Panc1 (cell line): ENCODE results near the gene SETD7. TPM values are rescaled to one million over a fixed set of nuclear protein-coding genes. Genes with fewer than 3 reads are reported as not detected.

Source experiments
- ATAC-seq: fragments of 200-7000 bp; cut with Tn5 transposase; 2 replicates; pipeline ENCODE4 v1.9.1; 2020; ENCODE audit warnings: mild to moderate bottlenecking, moderate library complexity
- Bru-seq: library from RNA; stranded (reverse); fragments of 400-500 nt; gene quantifications from one replicate; lab custom pipeline; 2021; lab: Mats Ljungman, UMichigan
- BruChase-seq, 2 experiments: library from RNA; stranded (reverse); fragments of 400-500 nt; gene quantifications; one replicate each; lab custom pipeline; 2021; lab: Mats Ljungman, UMichigan
- BruUV-seq: library from RNA; stranded (reverse); fragments of 400-500 nt; replicated peaks from 2 replicates; lab custom pipeline; 2021; lab: Mats Ljungman, UMichigan
- CTCF ChIA-PET: fragments of 300-600 bp; sonication (Branson Sonifier 250); formaldehyde crosslinking; loops from one replicate; lab custom pipeline; 2022; ENCODE audit warnings: antibody characterized with exemption; lab: Charles Lee
- POLR2A ChIA-PET: fragments of 300-600 bp; sonication (Branson Sonifier 250); formaldehyde crosslinking; loops from one replicate; lab custom pipeline; 2022; ENCODE audit warnings: antibody characterized with exemption; lab: Charles Lee
- DNase-seq: peaks from one replicate; pipeline ENCODE4 v3.0.0-alpha.2; 2010; ENCODE audit warnings: low read depth, low spot score
- H3K27ac ChIP-seq: 2 replicates; pipeline ENCODE4 v1.5.1; 2011; ENCODE audit warnings: mild to moderate bottlenecking, low read length, inconsistent platforms
- H3K27me3 ChIP-seq: fragments of 200-500 bp; sonication (Bioruptor generic); 2 replicates; pipeline ENCODE4 v1.6.0; 2014; ENCODE audit warnings: low read length, inconsistent platforms; ENCODE audit not compliant: control insufficient read depth, insufficient read depth
- H3K36me3 ChIP-seq: fragments of 200-500 bp; sonication (Bioruptor generic); 2 replicates; pipeline ENCODE4 v1.5.1; 2014; ENCODE audit warnings: inconsistent platforms, mild to moderate bottlenecking, low read length, moderate library complexity; ENCODE audit not compliant: control insufficient read depth, insufficient read depth
- H3K4me1 ChIP-seq: 2 replicates; pipeline ENCODE4 v1.5.1; 2011; ENCODE audit warnings: inconsistent platforms, mild to moderate bottlenecking, low read length, moderate library complexity; ENCODE audit not compliant: control insufficient read depth, insufficient read depth
- H3K4me3 ChIP-seq, 2 experiments: 2 replicates each; pipeline ENCODE4 v1.5.1; 2011 to 2012; ENCODE audit warnings: low read depth in 2 of 2, low read length in 2 of 2, mild to moderate bottlenecking in 2 of 2, inconsistent platforms in 1 of 2, moderate library complexity in 1 of 2
- H3K9me3 ChIP-seq: fragments of 200-500 bp; sonication (Bioruptor generic); 2 replicates; pipeline ENCODE4 v1.5.1; 2014; ENCODE audit warnings: low read depth, mild to moderate bottlenecking, inconsistent platforms, low read length, moderate library complexity; ENCODE audit not compliant: control insufficient read depth, insufficient read depth
- CTCF ChIP-seq: fragments of 450-650 bp; IDR thresholded peaks from 2 replicates; pipeline ENCODE4 v1.5.1; 2017; ENCODE audit warnings: mild to moderate bottlenecking
- POLR2AphosphoS5 ChIP-seq: IDR thresholded peaks from 2 replicates; pipeline ENCODE4 v1.6.1; 2012; ENCODE audit warnings: mild to moderate bottlenecking, low read depth, low read length, moderate library complexity
- REST ChIP-seq, 2 experiments: IDR thresholded peaks; 2 replicates each; pipeline ENCODE4 v1.6.1; 2011 to 2012; ENCODE audit warnings: low read depth in 2 of 2, control low read depth in 1 of 2, low read length in 1 of 2, mild to moderate bottlenecking in 1 of 2, moderate library complexity in 1 of 2; ENCODE audit not compliant: insufficient read depth in 1 of 2
- SIN3A ChIP-seq: IDR thresholded peaks from 2 replicates; pipeline ENCODE4 v1.6.1; 2012; ENCODE audit warnings: low read depth, mild to moderate bottlenecking, low read length, moderate library complexity, borderline replicate concordance; ENCODE audit not compliant: insufficient read depth
- TCF7L2 ChIP-seq: IDR thresholded peaks from 2 replicates; pipeline ENCODE4 v1.6.1; 2011; ENCODE audit warnings: mild to moderate bottlenecking, low read depth, low read length, inconsistent platforms
- in situ Hi-C: cut with HindIII; loops from 2 replicates; pipeline ENCODE4 v1.10.0; 2016; ENCODE audit warnings: low sequenced_read_pairs, low pct_unique_long_range_greater_than_20kb
- intact Hi-C: fragments of 100-400 bp; cut with micrococcal nuclease; formaldehyde crosslinking; loops from one replicate; pipeline ENCODE4 v1.10.0; 2022; ENCODE audit not compliant: unreplicated experiment
- long read RNA-seq: library from polyadenylated mRNA; unstranded; transcript quantifications from one replicate; pipeline ENCODE4 v2.0.0, GENCODE V29; 2021; ENCODE audit not compliant: unreplicated experiment
- polyA plus RNA-seq: library from polyadenylated mRNA; unstranded; fragments of >200 nt; gene quantifications from one replicate; pipeline ENCODE4 v1.2.1, GENCODE V29; 2012; ENCODE audit warnings: missing spikeins; ENCODE audit not compliant: insufficient read length
- total RNA-seq: library from RNA; stranded (reverse); gene quantifications from one replicate; pipeline ENCODE4 v1.2.1, GENCODE V29; 2021; ENCODE audit not compliant: unreplicated experiment

Gene SETD7
- total RNA-seq (24.8 TPM), Bru-seq, nascent RNA (percentile 60 among the genes with signal in this experiment), BruChase-seq, experiment 1, labeled RNA remaining after a 2-hour chase (percentile 63 among the genes with signal in this experiment), BruChase-seq, experiment 2, labeled RNA remaining after a 6-hour chase (percentile 80 among the genes with signal in this experiment)
- 16.4 TPM for polyA plus RNA-seq
- long read RNA-seq, full-length matches to known transcripts, result 12 of 41 reads
- long read RNA-seq, partial matches to known transcripts, result 0 of 41 reads
- long read RNA-seq, other reads (novel, unspliced or antisense), result 29 of 41 reads

- CTCF ChIA-PET, result no interaction called here
- no peak for DNase-seq
- BruUV-seq, result no TSS peak
- Histone ChIP-seq H3K36me3 (no peaks in the 10 kb centered on the region; the same call in 1 of the 2 replicates), H3K27ac (peak within 1 kb of the TSS; percentile 80), H3K4me3 (peak within 1 kb of the TSS; percentile 69 to 77), H3K27me3 (no peaks in the 10 kb centered on the region), H3K9me3 (no peaks in the 10 kb centered on the region), H3K4me1 (peaks cover 20% of the 10 kb centered on the region)
- in situ Hi-C loops, result no loop called here
- no peak for TF ChIP-seq TCF7L2
- TF ChIP-seq REST (IDR thresholded peaks at IDR 0.05; ENCODE audit: insufficient read depth in 1 of 2, low read depth in 2 of 2, low read length in 1 of 2), result no peak
- TF ChIP-seq CTCF, result no peak
- TF ChIP-seq SIN3A, result peak; percentile 51; the same call in 1 of the 2 replicates
- peak; percentile 63; the same call in 1 of the 2 replicates for TF ChIP-seq POLR2AphosphoS5
- peak; percentile 79 for ATAC-seq
- POLR2A ChIA-PET, result no interaction called here
- intact Hi-C loops, result no loop called here
Observed at GRCh38 chr4:139556071-139556723, at the start of gene SETD7. SETD7 (minus strand) TSS chr4:139556219; CDS start chr4:139556137, 82 bp downstream.

- Histone ChIP-seq H3K4me3 (no peak overlapping the region), H3K27ac (no peak overlapping the region), H3K9me3 (no peaks in the 10 kb centered on the region), H3K27me3 (no peaks in the 10 kb centered on the region), H3K4me1 (no peaks in the 10 kb centered on the region), H3K36me3 (no peaks in the 10 kb centered on the region)
- TF ChIP-seq TCF7L2 (no peak), POLR2AphosphoS5 (no peak), CTCF (no peak), REST (IDR thresholded peaks at IDR 0.05; ENCODE audit: insufficient read depth in 1 of 2, low read depth in 2 of 2, low read length in 1 of 2) (no peak), SIN3A (no peak)
- in situ Hi-C loops, result no loop called here
- DNase-seq (no peak), ATAC-seq (no peak)
- POLR2A ChIA-PET, result no interaction called here
- intact Hi-C loops, result no loop called here
- no TSS peak for BruUV-seq
- CTCF ChIA-PET, result no interaction called here
Observed at GRCh38 chr4:139605516-139605915, 49.5 kb upstream of the SETD7 start.
